ENCODE measurements around the gene TRMT1. TPM values are rescaled to one million over a fixed set of nuclear protein-coding genes. Genes with fewer than 3 reads are reported as not detected.

Gene TRMT1
- total and polyA plus RNA-seq, 2 of the 8 experiments (the other 6 are each of a cell fraction or from before 2014, with no cell fraction given), result 77.4 to 99.3 TPM

GRCh38 chr19:13078381-13078780 lies 38.2 kb downstream of the TRMT1 start:
- no peak overlapping the region for H3K9ac ChIP-seq (replicated peaks in 1 of 4; ENCODE audit: extremely low read depth in 1 of 4, low read depth in 3 of 4, low read length in 3 of 4)

More at GRCh38 chr19:13078381-13078780, 38.2 kb downstream of the TRMT1 start:
- no peaks in the 10 kb centered on the region for H3K79me2 ChIP-seq (ENCODE audit: control insufficient read depth in 1 of 2, insufficient read depth in 2 of 2, low read length in 2 of 2)
- peak overlapping the region; percentile 13 for H3K18ac ChIP-seq (ENCODE audit: extremely low read depth, low read length)
- H2BK15ac ChIP-seq (ENCODE audit: low read length), result no peak overlapping the region
- H3K4ac ChIP-seq (replicated peaks; ENCODE audit: insufficient read length, low read depth, low read length), result peak overlapping the region; percentile 21
- peak overlapping the region; percentile 90; the same call in 1 of the 2 replicates for H2BK12ac ChIP-seq (ENCODE audit: low read depth, low read length)
- H2BK120ac ChIP-seq (replicated peaks; ENCODE audit: low read depth, low read length), result peak overlapping the region; percentile 21
- WGBS, 2 experiments (ENCODE audit: extremely low coverage in 1 of 2, insufficient coverage in 1 of 2, insufficient read length in 1 of 2, insufficient replicate concordance in 2 of 2, low coverage in 1 of 2, low lambda C conversion rate in 2 of 2, missing lambda C conversion rate in 1 of 2), result 81% methylated on average over 6 of the region's 10 CpGs; no CpG with 5 or more reads in 1 of the 2 experiments
- H4K5ac ChIP-seq (ENCODE audit: insufficient read length, low read depth, low read length), result no peak overlapping the region
- H3K14ac ChIP-seq (ENCODE audit: insufficient read length), result no peak overlapping the region
- H2BK5ac ChIP-seq (ENCODE audit: low read depth, low read length), result peak overlapping the region; percentile 40; the same call in 1 of the 2 replicates
- DNase-seq (ENCODE audit: low read depth in 1 of 2, low spot score in 2 of 2) (no peak), FAIRE-seq (no peak)
- H2AFZ ChIP-seq (ENCODE audit: low read length), result no peak overlapping the region
- H2AK5ac ChIP-seq (ENCODE audit: low read depth, low read length), result no peak overlapping the region
- POLR2A ChIA-PET (ENCODE audit: partially characterized antibody), result interaction anchor here (0.9 to 2.5 kb wide), 7 partner anchors 8 to 76 kb away, joined by 3 to 7 read pairs (median 5); no protein-coding TSS in a partner anchor
- no peak overlapping the region for H4K91ac ChIP-seq (replicated peaks; ENCODE audit: insufficient read length, low read length)
- H4K20me1 ChIP-seq (replicated peaks in 1 of 2; ENCODE audit: control insufficient read depth in 1 of 2, insufficient read depth in 2 of 2, low read length in 2 of 2), result no peaks in the 10 kb centered on the region
- no peaks in the 10 kb centered on the region for H3K36me3 ChIP-seq (ENCODE audit: control insufficient read depth in 2 of 4, insufficient read depth in 4 of 4, low read length in 3 of 4)
- 0 out of 2 replicates have a peak, but pooled peaks have one; percentile 29 for TF ChIP-seq E2F6 (IDR thresholded peaks at IDR 0.05)
- no peak for TF ChIP-seq CTCF (IDR thresholded peaks at IDR 0.05; ENCODE audit: control extremely low read depth in 1 of 3, insufficient read depth in 1 of 3, low read depth in 1 of 3, low read length in 3 of 3)
- CTCF ChIA-PET (ENCODE audit: partially characterized antibody), result interaction anchor here (0.7 to 48.8 kb wide), 12 partner anchors 8 to 115 kb away, joined by 3 to 1145 read pairs (median 12); no protein-coding TSS in a partner anchor
- H4K8ac ChIP-seq (ENCODE audit: extremely low read depth, insufficient read depth, low read length), result peak overlapping the region; percentile 87
- H3K4me2 ChIP-seq (ENCODE audit: insufficient read depth in 1 of 2, low read depth in 2 of 2, low read length in 2 of 2), result no peak overlapping the region; a peak in 1 of 4 replicates
- 0 out of 2 replicates have a peak overlapping the region, but pooled peaks have one; percentile 97 for H2BK20ac ChIP-seq (ENCODE audit: low read length)
- H3K27me3 ChIP-seq (replicated peaks in 1 of 4; ENCODE audit: control insufficient read depth in 3 of 4, extremely low read depth in 1 of 4, insufficient read depth in 3 of 4, low read length in 3 of 4), result peaks cover 0 to 22% (median 19%) of the 10 kb centered on the region in 4 experiments; a peak in 6 of 7 replicates
- H3K23ac ChIP-seq (ENCODE audit: insufficient read length), result no peak overlapping the region
- H3K27ac ChIP-seq (ENCODE audit: low read depth, low read length), result no peak overlapping the region
- no peaks in the 10 kb centered on the region for H3K79me1 ChIP-seq (ENCODE audit: low read depth, low read length)
- no peaks in the 10 kb centered on the region for H3K9me3 ChIP-seq (ENCODE audit: insufficient read depth in 2 of 2, low read depth in 1 of 2, low read length in 1 of 2)
- 0 out of 2 replicates have a peak, but pooled peaks cover 1% of the 10 kb centered on the region for H3K23me2 ChIP-seq (ENCODE audit: low read depth, low read length)
- peaks cover 15 to 40% (median 27%) of the 10 kb centered on the region in 4 experiments for H3K4me1 ChIP-seq (replicated peaks in 1 of 4; ENCODE audit: control insufficient read depth in 3 of 4, insufficient read depth in 4 of 4, low read length in 3 of 4)
- H3K56ac ChIP-seq (replicated peaks; ENCODE audit: insufficient read length, low read depth, low read length), result no peak overlapping the region
- no peak overlapping the region for H3K4me3 ChIP-seq (ENCODE audit: extremely low read depth in 1 of 4, insufficient read depth in 2 of 4, low read depth in 3 of 4, low read length in 4 of 4)

All from H1 (cell line).